IMR-90 (cell line): ENCODE data around the gene DCAKD. TPM values are rescaled to one million over a fixed set of nuclear protein-coding genes. Genes with fewer than 3 reads are reported as not detected.
A peak's percentile ranks its signal among the peaks of the same experiment; 100 is the strongest.

Experiments used
- ATAC-seq: fragments of 200-7000 bp; cut with Tn5 transposase; 2 replicates; pipeline ENCODE4 v1.9.1; 2020; ENCODE audit warnings: low read depth, mild to moderate bottlenecking, moderate library complexity
- BruUV-seq: library from RNA; stranded (reverse); fragments of 400-500 nt; replicated peaks from 2 replicates; lab custom pipeline; 2021; lab: Mats Ljungman, UMichigan
- CTCF ChIA-PET: fragments of 300-600 bp; formaldehyde crosslinking; extraction: SDS; loops from one replicate; lab custom pipeline; 2021; ENCODE audit warnings: antibody characterized with exemption; lab: Yijun Ruan, JAX
- POLR2A ChIA-PET: fragments of 300-600 bp; sonication (Branson Sonifier 250); formaldehyde crosslinking; loops from one replicate; lab custom pipeline; 2022; ENCODE audit warnings: antibody characterized with exemption; ENCODE audit not compliant: unreplicated experiment; lab: Charles Lee
- DNase-seq: peaks from one replicate; pipeline ENCODE4 v3.0.0; 2013
- H2AFZ ChIP-seq: replicated peaks from 2 replicates; pipeline ENCODE3; 2013; ENCODE audit warnings: low read length, mild to moderate bottlenecking; ENCODE audit not compliant: poor library complexity
- H2AK5ac ChIP-seq: 2 replicates; pipeline ENCODE4 v1.6.1; 2013; ENCODE audit warnings: low read depth, low read length, inconsistent platforms
- H2AK9ac ChIP-seq: replicated peaks from 2 replicates; pipeline ENCODE3; 2013; ENCODE audit warnings: mild to moderate bottlenecking, low read depth, low read length, moderate library complexity; ENCODE audit not compliant: poor library complexity
- H2BK120ac ChIP-seq: 2 replicates; pipeline ENCODE4 v1.6.1; 2013; ENCODE audit warnings: low read depth, low read length, inconsistent platforms
- H2BK15ac ChIP-seq: 3 replicates; pipeline ENCODE4 v1.6.1; 2013; ENCODE audit warnings: low read depth, low read length, inconsistent platforms
- H2BK20ac ChIP-seq: 2 replicates; pipeline ENCODE4 v1.6.1; 2013; ENCODE audit warnings: low read depth, mild to moderate bottlenecking, inconsistent platforms, low read length, moderate library complexity
- H2BK5ac ChIP-seq: 2 replicates; pipeline ENCODE4 v1.6.1; 2013; ENCODE audit warnings: mild to moderate bottlenecking, low read depth, low read length, inconsistent platforms; ENCODE audit not compliant: poor library complexity, severe bottlenecking
- H3K14ac ChIP-seq: replicated peaks from 2 replicates; pipeline ENCODE4 v1.6.1; 2013; ENCODE audit warnings: low read depth, low read length, inconsistent platforms
- H3K18ac ChIP-seq: 2 replicates; pipeline ENCODE4 v1.6.1; 2013; ENCODE audit warnings: low read depth, low read length, control low read depth
- H3K23ac ChIP-seq: 2 replicates; pipeline ENCODE4 v1.6.1; 2013; ENCODE audit warnings: low read depth, low read length, inconsistent platforms
- H3K27ac ChIP-seq: 2 replicates; pipeline ENCODE4 v1.5.1; 2013; ENCODE audit warnings: mild to moderate bottlenecking, control low read depth, low read length; ENCODE audit not compliant: insufficient read depth
- H3K27me3 ChIP-seq: 2 replicates; pipeline ENCODE4 v1.6.1; 2013; ENCODE audit warnings: low read length; ENCODE audit not compliant: control insufficient read depth, insufficient read depth
- H3K36me3 ChIP-seq: 2 replicates; pipeline ENCODE4 v1.6.1; 2013; ENCODE audit warnings: low read length, mixed read lengths; ENCODE audit not compliant: control insufficient read depth, insufficient read depth
- H3K4ac ChIP-seq: 2 replicates; pipeline ENCODE4 v1.6.1; 2013; ENCODE audit warnings: low read depth, low read length, inconsistent platforms
- H3K4me1 ChIP-seq: 2 replicates; pipeline ENCODE4 v1.6.1; 2013; ENCODE audit warnings: low read length, mixed read lengths; ENCODE audit not compliant: control insufficient read depth, insufficient read depth
- H3K4me2 ChIP-seq: 2 replicates; pipeline ENCODE4 v1.6.1; 2013; ENCODE audit warnings: low read depth, mild to moderate bottlenecking, control low read depth, low read length, moderate library complexity
- H3K4me3 ChIP-seq: 2 replicates; pipeline ENCODE4 v1.5.1; 2013; ENCODE audit warnings: low read depth, mild to moderate bottlenecking, control low read depth, low read length, moderate library complexity; ENCODE audit not compliant: insufficient read depth
- H3K56ac ChIP-seq: 2 replicates; pipeline ENCODE4 v1.6.1; 2013; ENCODE audit warnings: low read length, inconsistent platforms; ENCODE audit not compliant: insufficient read depth; ENCODE audit errors: extremely low read depth
- H3K79me1 ChIP-seq, 2 experiments: 2 replicates each; pipeline ENCODE4 v1.6.1; 2013; ENCODE audit warnings: low read length in 2 of 2, inconsistent platforms in 1 of 2, low read depth in 1 of 2
- H3K9ac ChIP-seq: 2 replicates; pipeline ENCODE4 v1.6.1; 2013; ENCODE audit warnings: low read depth, low read length, control low read depth
- H3K9me1 ChIP-seq: 2 replicates; pipeline ENCODE4 v1.6.1; 2013; ENCODE audit warnings: low read length, inconsistent platforms; ENCODE audit not compliant: insufficient read depth
- H3K9me3 ChIP-seq: 2 replicates; pipeline ENCODE4 v1.6.1; 2013; ENCODE audit warnings: low read length; ENCODE audit not compliant: control insufficient read depth, insufficient read depth
- H4K20me1 ChIP-seq: 2 replicates; pipeline ENCODE4 v1.6.1; 2013; ENCODE audit warnings: low read length, inconsistent platforms; ENCODE audit not compliant: insufficient read depth
- H4K5ac ChIP-seq: 2 replicates; pipeline ENCODE4 v1.6.1; 2013; ENCODE audit warnings: mild to moderate bottlenecking, low read depth, low read length, control low read depth
- H4K8ac ChIP-seq, 2 experiments: 2 replicates each; pipeline ENCODE4 v1.6.1; 2013; ENCODE audit warnings: low read depth in 2 of 2, low read length in 2 of 2, control low read depth in 1 of 2, inconsistent platforms in 1 of 2
- H4K91ac ChIP-seq: 2 replicates; pipeline ENCODE4 v1.6.1; 2013; ENCODE audit warnings: low read depth, low read length, inconsistent platforms; ENCODE audit not compliant: insufficient read depth
- CEBPB ChIP-seq: IDR thresholded peaks from 2 replicates; pipeline ENCODE4 v1.6.1; 2012; ENCODE audit warnings: low read depth, low read length, improper control_type of control experiment
- CHD1 ChIP-seq: IDR thresholded peaks from 2 replicates; pipeline ENCODE4 v1.6.1; 2012; ENCODE audit warnings: low read depth, low read length, improper control_type of control experiment
- CTCF ChIP-seq: conservative IDR thresholded peaks from 2 replicates; pipeline ENCODE4 v1.5.1; 2012; ENCODE audit warnings: mild to moderate bottlenecking, low read depth, low read length, improper control_type of control experiment
- ELK1 ChIP-seq: fragments of 150-350 bp; IDR thresholded peaks from 2 replicates; pipeline ENCODE4 v1.6.1; 2016; ENCODE audit warnings: low read depth, mild to moderate bottlenecking, low read length, moderate library complexity, borderline replicate concordance
- FOS ChIP-seq: fragments of 150-350 bp; IDR thresholded peaks from 2 replicates; pipeline ENCODE4 v1.6.1; 2016; ENCODE audit warnings: low read depth, low read length
- MAFK ChIP-seq: IDR thresholded peaks from 2 replicates; pipeline ENCODE4 v1.6.1; 2012; ENCODE audit warnings: low read depth, low read length, improper control_type of control experiment
- MXI1 ChIP-seq: IDR thresholded peaks from 2 replicates; pipeline ENCODE4 v1.6.1; 2012; ENCODE audit warnings: low read depth, mild to moderate bottlenecking, low read length, moderate library complexity, borderline replicate concordance
- POLR2A ChIP-seq: IDR thresholded peaks from 2 replicates; pipeline ENCODE4 v1.6.1; 2012; ENCODE audit warnings: mild to moderate bottlenecking, low read depth, low read length
- RAD21 ChIP-seq: IDR thresholded peaks from 2 replicates; pipeline ENCODE4 v1.6.1; 2012; ENCODE audit warnings: low read length, improper control_type of control experiment
- RCOR1 ChIP-seq: IDR thresholded peaks from 2 replicates; pipeline ENCODE4 v1.6.1; 2012; ENCODE audit warnings: mild to moderate bottlenecking, low read length, improper control_type of control experiment; ENCODE audit not compliant: insufficient replicate concordance
- RFX5 ChIP-seq: IDR thresholded peaks from 2 replicates; pipeline ENCODE4 v1.8.0; 2012; ENCODE audit warnings: low read depth, mild to moderate bottlenecking, low read length, moderate library complexity
- SMC3 ChIP-seq: fragments of 150-350 bp; IDR thresholded peaks from 2 replicates; pipeline ENCODE4 v1.6.1; 2016; ENCODE audit warnings: low read depth, mild to moderate bottlenecking, antibody characterized with exemption, low read length, moderate library complexity
- USF2 ChIP-seq: fragments of 150-350 bp; IDR thresholded peaks from 2 replicates; pipeline ENCODE4 v1.6.1; 2017; ENCODE audit warnings: mild to moderate bottlenecking, antibody characterized with exemption, low read length, low read depth
- WGBS, 2 experiments: methylation state at CpG; one replicate each; pipeline versions ENCODE4 v1.1.5 to v1.1.7; 2013; ENCODE audit warnings: missing lambda C conversion rate in 2 of 2; ENCODE audit not compliant: insufficient read length in 1 of 2; ENCODE audit errors: extremely low coverage in 2 of 2; 5-methylcytosine and 5-hydroxymethylcytosine counted together
- dilution Hi-C: fragments of 300-500 bp; cut with HindIII; formaldehyde crosslinking; loops from one replicate; pipeline ENCODE4 v1.14.3; 2018; ENCODE audit warnings: low sequenced_read_pairs; ENCODE audit not compliant: unreplicated experiment
- in situ Hi-C: fragments of 300-500 bp; cut with MboI; formaldehyde crosslinking; loops from 3 replicates; pipeline ENCODE4 v1.14.3; 2019; ENCODE audit warnings: low sequenced_read_pairs, inconsistent platforms, mixed read lengths
- intact Hi-C: fragments of 100-400 bp; cut with micrococcal nuclease; formaldehyde crosslinking; loops from 2 replicates; pipeline ENCODE4 v1.10.0; 2022
- polyA plus RNA-seq, 3 experiments: library from polyadenylated mRNA; depleted of rRNA; stranded (reverse); fragments of >200 nt; gene quantifications; 2 replicates each; pipeline ENCODE4 v1.2.3, GENCODE V29; 2012; ENCODE audit warnings: low replicate concordance in 1 of 3
- total RNA-seq: library from RNA; depleted of rRNA; stranded (reverse); fragments of >200 nt; gene quantifications from 2 replicates; pipeline ENCODE4 v1.2.3, GENCODE V29; 2012

The DCAKD gene
- total and polyA plus RNA-seq, 2 of the 4 experiments (the other 2 are of a cell fraction): 31.3 to 47.9 TPM

- H2BK120ac ChIP-seq: peak overlapping the region; percentile 55
- dilution Hi-C loops: no loop called here
- peak overlapping the region; percentile 95 for H3K23ac ChIP-seq
- peak overlapping the region; percentile 64 for H3K4me3 ChIP-seq
- DNase-seq (peak; percentile 34), ATAC-seq (peak; percentile 80)
- H4K5ac ChIP-seq: peak overlapping the region; percentile 55
- no peaks in the 10 kb centered on the region for H3K9me3 ChIP-seq
- no peaks in the 10 kb centered on the region for H3K79me1 ChIP-seq
- peak overlapping the region; percentile 57 for H3K9ac ChIP-seq
- intact Hi-C loops: loop anchor here (2.0 kb wide), 2 partner anchors 40 to 244 kb away; no protein-coding TSS in a partner anchor
- in situ Hi-C loops: no loop called here
- POLR2A ChIA-PET: no interaction called here
- peak overlapping the region; percentile 64 for H3K14ac ChIP-seq
- H4K20me1 ChIP-seq: no peaks in the 10 kb centered on the region
- peak overlapping the region; percentile 85; the same call in 1 of the 3 replicates for H2BK15ac ChIP-seq
- BruUV-seq: no TSS peak
- CTCF ChIA-PET: interaction anchor here (0.6 to 5.4 kb wide), 8 partner anchors 38 to 341 kb away, joined by 3 to 62 read pairs (median 4); partner anchors contain the start of gene C1QL1
- peaks cover 4% of the 10 kb centered on the region; the same call in 1 of the 2 replicates for H3K27me3 ChIP-seq
- peak overlapping the region; percentile 86 to 90 for H4K8ac ChIP-seq
- H3K27ac ChIP-seq: peak overlapping the region; percentile 3; the same call in 1 of the 2 replicates
- peaks cover 26% of the 10 kb centered on the region for H3K4me1 ChIP-seq
- peaks cover 2% of the 10 kb centered on the region for H3K36me3 ChIP-seq
- peak overlapping the region; percentile 24 for H3K18ac ChIP-seq
- peak overlapping the region; percentile 94 for H2AFZ ChIP-seq
- 5% methylated on average over 4 of the region's 82 CpGs; no CpG with 5 or more reads in 1 of the 2 experiments for WGBS, 2 experiments
- peak overlapping the region; percentile 61 for H3K56ac ChIP-seq
- H2BK5ac ChIP-seq: no peak overlapping the region
- peak overlapping the region; percentile 79 for H4K91ac ChIP-seq
- H3K9me1 ChIP-seq: no peaks in the 10 kb centered on the region
- peak overlapping the region; percentile 80 for H3K4me2 ChIP-seq
- no peak overlapping the region for H2BK20ac ChIP-seq
- H2AK9ac ChIP-seq: peak overlapping the region; percentile 96
- H2AK5ac ChIP-seq: peak overlapping the region; percentile 61
- H3K4ac ChIP-seq: peak overlapping the region; percentile 76
- TF ChIP-seq MAFK (no peak), SMC3 (peak; percentile 76), RAD21 (peak; percentile 53), ELK1 (no peak), RCOR1 (no peak), MXI1 (no peak), CEBPB (no peak), CTCF (peak; percentile 67), USF2 (no peak), RFX5 (no peak), FOS (no peak), CHD1 (no peak), POLR2A (no peak)
These were observed 32.4 kb downstream of the DCAKD start for GRCh38 chr17:45018848-45019711.
